ENCODE results near the gene G0S2.
"Not testable (repeated sequence)": the region's sequence is repeated elsewhere in the genome, so short reads cannot be mapped to it uniquely, and the experiment has no call there.

The G0S2 gene

GRCh38 chr1:209685821-209686220 lies 10.6 kb downstream of the G0S2 start:
- no peak for DNase-seq

GRCh38 chr1:209686322-209686721 lies 11.1 kb downstream of the G0S2 start:
- DNase-seq = no peak

GRCh38 chr1:209688746-209689234 lies 13.6 kb downstream of the G0S2 start:
- DNase-seq = no peak

- peak; percentile 5 for DNase-seq
Observed at GRCh38 chr1:209689477-209689876, 14.3 kb downstream of the G0S2 start.

- no peak for DNase-seq
Observed at GRCh38 chr1:209691237-209691636, 16.0 kb downstream of the G0S2 start.

- no peak for DNase-seq
Observed at GRCh38 chr1:209692296-209692695, 17.1 kb downstream of the G0S2 start.

- peak; percentile 3 for DNase-seq
Observed at GRCh38 chr1:209692745-209693504, 17.7 kb downstream of the G0S2 start.

- DNase-seq = no peak
Observed at GRCh38 chr1:209696673-209697072, 21.5 kb downstream of the G0S2 start.

GRCh38 chr1:209697126-209697525 lies 21.9 kb downstream of the G0S2 start:
- no peak for DNase-seq

GRCh38 chr1:209700686-209701085 lies 25.5 kb downstream of the G0S2 start:
- not testable (repeated sequence) for DNase-seq

GRCh38 chr1:209702832-209703231 lies 27.6 kb downstream of the G0S2 start:
- no peak for DNase-seq

GRCh38 chr1:209703834-209704504 lies 28.8 kb downstream of the G0S2 start:
- DNase-seq = no peak

GRCh38 chr1:209704584-209704983 lies 29.4 kb downstream of the G0S2 start, which contains the start of gene HSD11B1:
Gene HSD11B1, plus strand, starts transcription at chr1:209704846. Its CDS starts 97 bp downstream, at chr1:209704943.
- DNase-seq = no peak

- no peak for DNase-seq
Observed at GRCh38 chr1:209705033-209705598, 29.9 kb downstream of the G0S2 start.

GRCh38 chr1:209706622-209707021 lies 31.4 kb downstream of the G0S2 start:
- DNase-seq = no peak

GRCh38 chr1:209707308-209707707 lies 32.1 kb downstream of the G0S2 start:
- DNase-seq = no peak

- DNase-seq = no peak
Observed at GRCh38 chr1:209708297-209708696, 33.1 kb downstream of the G0S2 start.

GRCh38 chr1:209710093-209710492 lies 34.9 kb downstream of the G0S2 start:
- DNase-seq = no peak

GRCh38 chr1:209710847-209711246 lies 35.6 kb downstream of the G0S2 start:
- no peak for DNase-seq

GRCh38 chr1:209714338-209714737 lies 39.1 kb downstream of the G0S2 start:
- DNase-seq = no peak

- DNase-seq = no peak
Observed at GRCh38 chr1:209715314-209715713, 40.1 kb downstream of the G0S2 start.

GRCh38 chr1:209717818-209718217 lies 42.6 kb downstream of the G0S2 start:
- DNase-seq = no peak

GRCh38 chr1:209720326-209720725 lies 45.1 kb downstream of the G0S2 start:
- DNase-seq = no peak

- DNase-seq = no peak
Observed at GRCh38 chr1:209720826-209721225, 45.6 kb downstream of the G0S2 start.

Measured in NCI-H510A (cell line).